SU-DHL-6 (cell line): Measurements from ENCODE around the gene EGLN1.

Source experiments
- CTCF ChIP-seq: fragments of 200-600 bp; sonication (generic); IDR thresholded peaks from one replicate; pipeline ENCODE4 v1.5.1; 2017; ENCODE audit warnings: antibody characterized with exemption, mild to moderate bottlenecking, low read length, moderate library complexity; ENCODE audit not compliant: insufficient read depth, poor library complexity, severe bottlenecking
- EZH2phosphoT487 ChIP-seq: fragments of 200-600 bp; sonication (generic), shearing (Covaris generic); conservative IDR thresholded peaks from 2 replicates; pipeline ENCODE4 v1.6.1; 2018; ENCODE audit warnings: mild to moderate bottlenecking, antibody characterized with exemption, low read length, moderate library complexity, mixed read lengths

GRCh38 chr1:231362325-231362724, 59.8 kb downstream of the EGLN1 start:
- TF ChIP-seq CTCF (no peak), EZH2phosphoT487 (no peak)
